CD4-positive, alpha-beta T cell (primary cell): ENCODE measurements around the gene PRKCA. TPM values are rescaled to one million over a fixed set of nuclear protein-coding genes. Genes with fewer than 3 reads are reported as not detected.
A peak's percentile ranks its signal among the peaks of the same experiment; 100 is the strongest.

Experiments used
- ATAC-seq: fragments of 200-7000 bp; cut with Tn5 transposase; one replicate; pipeline ENCODE4 v1.10.0; 2022; ENCODE audit warnings: mild to moderate bottlenecking; ENCODE audit not compliant: poor library complexity
- CTCF ChIA-PET: fragments of 350-600 bp; sonication (Branson Sonifier 250); formaldehyde crosslinking; loops from one replicate; lab custom pipeline; 2021; ENCODE audit warnings: antibody characterized with exemption, inconsistent platforms; lab: Charles Lee
- POLR2A ChIA-PET: fragments of 350-600 bp; sonication (Branson Sonifier 250); formaldehyde crosslinking; loops from one replicate; lab custom pipeline; 2021; ENCODE audit warnings: antibody characterized with exemption, inconsistent platforms; lab: Charles Lee
- DNase-seq, 14 experiments: peaks; one replicate each; pipeline ENCODE4 v3.0.0-alpha.2; 2013 to 2020; ENCODE audit warnings: mixed read lengths in 2 of 14
- H3K27ac ChIP-seq, 2 donors: one replicate each; pipeline versions ENCODE4 v1.5.1 to v1.7.0; 2013; ENCODE audit warnings: low read length in 2 of 2, low read depth in 1 of 2, mild to moderate bottlenecking in 1 of 2
- H3K27me3 ChIP-seq, 2 experiments: 1 replicate in 1 of 2; 2 replicates in 1 of 2; pipeline versions ENCODE4 v1.6.1 to v1.7.0; 2013; ENCODE audit warnings: low read length in 2 of 2, control low read depth in 1 of 2, mild to moderate bottlenecking in 1 of 2, moderate library complexity in 1 of 2; ENCODE audit not compliant: insufficient read depth in 2 of 2, control insufficient read depth in 1 of 2
- H3K36me3 ChIP-seq: one replicate; pipeline ENCODE4 v1.6.1; 2013; ENCODE audit warnings: low read length, control low read depth; ENCODE audit not compliant: insufficient read depth
- H3K4me1 ChIP-seq: one replicate; pipeline ENCODE4 v1.6.1; 2013; ENCODE audit warnings: low read length, control low read depth; ENCODE audit not compliant: insufficient read depth
- H3K4me3 ChIP-seq: one replicate; pipeline ENCODE4 v1.5.1; 2013; ENCODE audit warnings: mild to moderate bottlenecking, low read length, moderate library complexity
- H3K9me3 ChIP-seq, 2 experiments: 1 replicate in 1 of 2; 2 replicates in 1 of 2; pipeline versions ENCODE4 v1.6.1 to v1.7.0; 2013; ENCODE audit warnings: low read length in 2 of 2, mild to moderate bottlenecking in 2 of 2, control low read depth in 1 of 2, moderate library complexity in 1 of 2; ENCODE audit not compliant: control insufficient read depth in 1 of 2, insufficient read depth in 1 of 2
- H3K27ac Mint-ChIP-seq: one replicate; pipeline ENCODE4 v1.8.0; 2020; ENCODE audit warnings: mixed read lengths
- H3K27me3 Mint-ChIP-seq: one replicate; pipeline ENCODE4 v1.8.0; 2021; ENCODE audit warnings: mixed read lengths
- H3K36me3 Mint-ChIP-seq: one replicate; pipeline ENCODE4 v1.8.0; 2021; ENCODE audit warnings: low read depth, mixed read lengths
- H3K4me1 Mint-ChIP-seq: one replicate; pipeline ENCODE4 v1.8.0; 2021; ENCODE audit warnings: low read depth, mixed read lengths
- H3K4me3 Mint-ChIP-seq: one replicate; pipeline ENCODE4 v1.8.0; 2020; ENCODE audit warnings: mild to moderate bottlenecking, mixed read lengths
- H3K9me3 Mint-ChIP-seq: one replicate; pipeline ENCODE4 v1.8.0; 2020; ENCODE audit warnings: mixed read lengths
- CTCF ChIP-seq: fragments of 200-600 bp; IDR thresholded peaks from one replicate; pipeline ENCODE4 v1.8.0; 2022; ENCODE audit warnings: antibody characterized with exemption, mild to moderate bottlenecking
- intact Hi-C, 2 experiments: fragments of 100-400 bp; cut with DNase I in 1 of 2; cut with micrococcal nuclease in 1 of 2; formaldehyde crosslinking; loops; one replicate each; pipeline versions ENCODE4 v1.15.1 to v1.9.0; 2023 to 2025; cut with DNase I, micrococcal nuclease
- total RNA-seq, 174 experiments: library from RNA in 2 of 174; stranded (reverse) in 2 of 174; gene quantifications; one replicate each; pipeline ENCODE4 v1.2.3 and lab custom pipeline; 2021 to 2026

Gene PRKCA
- total RNA-seq, 2 experiments from 2014 or later = 84.8 to 88.6 TPM

- peak overlapping the region; percentile 11 for H3K4me3 Mint-ChIP-seq
- peaks cover 31% of the 10 kb centered on the region for H3K36me3 ChIP-seq
- TF ChIP-seq CTCF = no peak
- DNase-seq (no peak), ATAC-seq (no peak)
- no peak overlapping the region for H3K4me3 ChIP-seq
- peak overlapping the region; percentile 37 for H3K27ac Mint-ChIP-seq
- POLR2A ChIA-PET = no interaction called here
- peaks cover 11% of the 10 kb centered on the region for H3K4me1 ChIP-seq
- peaks cover 90% of the 10 kb centered on the region for H3K36me3 Mint-ChIP-seq
- no peak overlapping the region for H3K27ac ChIP-seq
- CTCF ChIA-PET = interaction anchor here (1.3 kb wide), 1 partner anchor 10 kb away, joined by 3 read pairs; no protein-coding TSS in a partner anchor
- H3K27me3 Mint-ChIP-seq = no peaks in the 10 kb centered on the region
- intact Hi-C loops = no loop called here
- no peaks in the 10 kb centered on the region for H3K9me3 ChIP-seq
- H3K4me1 Mint-ChIP-seq = peaks cover 62% of the 10 kb centered on the region
- no peaks in the 10 kb centered on the region for H3K9me3 Mint-ChIP-seq
- no peaks in the 10 kb centered on the region for H3K27me3 ChIP-seq
Measured at GRCh38 chr17:66650544-66650877, 348.1 kb downstream of the PRKCA start.

- intact Hi-C loops = no loop called here
- peaks cover 11% of the 10 kb centered on the region for H3K4me1 ChIP-seq
- Mint-ChIP-seq H3K27me3 (no peaks in the 10 kb centered on the region), H3K4me1 (peaks cover 81% of the 10 kb centered on the region), H3K9me3 (no peaks in the 10 kb centered on the region), H3K36me3 (peaks cover 92% of the 10 kb centered on the region), H3K4me3 (no peak overlapping the region), H3K27ac (no peak overlapping the region)
- H3K36me3 ChIP-seq = peaks cover 14% of the 10 kb centered on the region
- no peak for ATAC-seq
- POLR2A ChIA-PET = no interaction called here
- H3K27me3 ChIP-seq = no peaks in the 10 kb centered on the region
- H3K27ac ChIP-seq = no peak overlapping the region
- no peaks in the 10 kb centered on the region for H3K9me3 ChIP-seq
- H3K4me3 ChIP-seq = no peak overlapping the region
- CTCF ChIA-PET = no interaction called here
- no peak for TF ChIP-seq CTCF
- DNase-seq = no peak
Measured at GRCh38 chr17:66652840-66653507, 350.6 kb downstream of the PRKCA start.

GRCh38 chr17:66654106-66654740, 351.8 kb downstream of the PRKCA start:
- CTCF ChIA-PET = no interaction called here
- Histone ChIP-seq H3K4me1 (peaks cover 7% of the 10 kb centered on the region), H3K27me3 (no peaks in the 10 kb centered on the region), H3K27ac (no peak overlapping the region), H3K9me3 (no peaks in the 10 kb centered on the region), H3K36me3 (peaks cover 21% of the 10 kb centered on the region), H3K4me3 (no peak overlapping the region)
- intact Hi-C loops = no loop called here
- no peak for ATAC-seq
- Mint-ChIP-seq H3K27me3 (no peaks in the 10 kb centered on the region), H3K4me3 (no peak overlapping the region), H3K4me1 (peaks cover 74% of the 10 kb centered on the region), H3K27ac (no peak overlapping the region), H3K9me3 (no peaks in the 10 kb centered on the region), H3K36me3 (peaks cover 98% of the 10 kb centered on the region)
- no peak for DNase-seq
- TF ChIP-seq CTCF = no peak
- POLR2A ChIA-PET = no interaction called here
